Upper lobe of left lung (tissue), 4 donors: ENCODE measurements around the gene TMEM121B.

ENCODE experiments used
- CTCF ChIP-seq, 6 experiments: fragments of 450-650 bp in 4 of 6; fragments of 200-600 bp in 2 of 6; sonication (generic) in 2 of 6; IDR thresholded peaks; one replicate each; pipeline ENCODE4 v1.5.1; 2016 to 2019; ENCODE audit warnings: antibody characterized with exemption in 6 of 6
- POLR2A ChIP-seq, 4 donors: fragments of 450-650 bp; IDR thresholded peaks; one replicate each; pipeline ENCODE4 v1.5.1; 2016 to 2017; ENCODE audit warnings: antibody characterized with exemption in 4 of 4, mild to moderate bottlenecking in 2 of 4

GRCh38 chr22:17083255-17083654 lies 37.9 kb downstream of the TMEM121B start:
- TF ChIP-seq CTCF (IDR thresholded peaks at IDR 0.05) (no peak), POLR2A (IDR thresholded peaks at IDR 0.05) (no peak)
